Stomach (tissue), 4 donors: ENCODE measurements around the gene PLEKHD1.

Source experiments
- POLR2A ChIP-seq, 4 donors: fragments of 450-650 bp; IDR thresholded peaks; one replicate each; pipeline ENCODE4 v1.6.1; 2016; ENCODE audit warnings: antibody characterized with exemption in 4 of 4, control low read depth in 2 of 4, mild to moderate bottlenecking in 1 of 4, moderate library complexity in 1 of 4
- POLR2AphosphoS5 ChIP-seq, 3 donors: sonication (generic); formaldehyde crosslinking; IDR thresholded peaks; one replicate each; pipeline ENCODE4 v1.6.1; 2016; ENCODE audit warnings: antibody characterized with exemption in 3 of 3

DNA sequence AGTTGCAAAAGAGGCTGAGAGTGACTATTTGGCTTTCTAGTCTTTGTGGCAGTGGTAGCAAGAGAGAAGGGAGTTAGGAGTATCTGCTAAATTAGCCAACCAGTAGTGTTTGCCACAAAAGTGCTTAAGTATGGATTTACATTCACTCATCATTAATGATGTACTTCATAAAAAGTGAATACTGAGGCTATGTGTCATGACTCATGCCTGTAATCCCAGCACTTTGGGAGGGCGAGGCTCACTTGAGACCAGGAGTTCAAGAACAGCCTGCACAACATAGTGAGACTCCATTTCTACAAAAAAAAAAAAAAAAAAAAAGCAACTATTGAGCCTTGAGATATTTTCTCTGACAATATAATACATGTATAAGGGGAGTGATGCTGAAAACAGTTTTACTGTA lies 53.4 kb downstream of the PLEKHD1 start:
- TF ChIP-seq POLR2AphosphoS5 (IDR thresholded peaks at IDR 0.05) = no peak
- TF ChIP-seq POLR2A (IDR thresholded peaks at IDR 0.05) = no peak
